ENCODE results near the gene HPSE2.

DNA sequence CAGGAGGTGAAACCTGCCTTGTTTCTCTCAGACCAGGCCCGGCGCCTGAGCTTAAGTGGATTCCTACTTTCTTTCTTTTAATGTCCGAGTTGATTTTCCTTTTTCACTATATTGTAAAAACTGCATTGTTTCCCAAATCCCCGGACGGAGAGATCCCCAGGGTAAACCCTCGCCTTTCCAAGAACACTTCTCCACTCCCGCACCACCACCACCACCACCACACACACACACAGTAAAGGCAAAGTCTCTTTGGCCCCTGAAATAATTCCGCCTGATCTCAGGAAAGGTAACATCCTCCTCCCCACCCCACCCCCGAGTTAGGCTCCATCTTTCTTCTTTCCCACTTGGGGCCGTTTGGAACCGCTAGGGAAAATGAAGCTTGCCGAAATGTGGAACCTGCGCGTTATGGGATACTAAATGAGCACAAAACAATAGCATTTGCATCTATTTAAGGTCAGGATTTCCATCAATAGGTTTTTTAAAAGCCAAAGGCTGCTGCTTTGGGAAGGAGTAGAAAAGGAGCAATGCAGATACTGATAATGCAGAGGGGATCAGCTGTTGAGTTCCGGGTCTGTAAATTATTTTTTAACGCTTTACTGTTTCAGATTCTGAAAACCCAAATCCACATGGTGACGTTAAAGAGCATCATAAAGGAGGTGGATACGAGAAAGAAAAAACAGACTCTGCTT is 2.5 kb downstream of the HPSE2 start:
- TF ChIP-seq, protein P1, sequence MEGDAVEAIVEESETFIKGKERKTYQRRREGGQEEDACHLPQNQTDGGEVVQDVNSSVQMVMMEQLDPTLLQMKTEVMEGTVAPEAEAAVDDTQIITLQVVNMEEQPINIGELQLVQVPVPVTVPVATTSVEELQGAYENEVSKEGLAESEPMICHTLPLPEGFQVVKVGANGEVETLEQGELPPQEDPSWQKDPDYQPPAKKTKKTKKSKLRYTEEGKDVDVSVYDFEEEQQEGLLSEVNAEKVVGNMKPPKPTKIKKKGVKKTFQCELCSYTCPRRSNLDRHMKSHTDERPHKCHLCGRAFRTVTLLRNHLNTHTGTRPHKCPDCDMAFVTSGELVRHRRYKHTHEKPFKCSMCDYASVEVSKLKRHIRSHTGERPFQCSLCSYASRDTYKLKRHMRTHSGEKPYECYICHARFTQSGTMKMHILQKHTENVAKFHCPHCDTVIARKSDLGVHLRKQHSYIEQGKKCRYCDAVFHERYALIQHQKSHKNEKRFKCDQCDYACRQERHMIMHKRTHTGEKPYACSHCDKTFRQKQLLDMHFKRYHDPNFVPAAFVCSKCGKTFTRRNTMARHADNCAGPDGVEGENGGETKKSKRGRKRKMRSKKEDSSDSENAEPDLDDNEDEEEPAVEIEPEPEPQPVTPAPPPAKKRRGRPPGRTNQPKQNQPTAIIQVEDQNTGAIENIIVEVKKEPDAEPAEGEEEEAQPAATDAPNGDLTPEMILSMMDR (IDR thresholded peaks at IDR 0.05): no peak
- TF ChIP-seq, protein P2, sequence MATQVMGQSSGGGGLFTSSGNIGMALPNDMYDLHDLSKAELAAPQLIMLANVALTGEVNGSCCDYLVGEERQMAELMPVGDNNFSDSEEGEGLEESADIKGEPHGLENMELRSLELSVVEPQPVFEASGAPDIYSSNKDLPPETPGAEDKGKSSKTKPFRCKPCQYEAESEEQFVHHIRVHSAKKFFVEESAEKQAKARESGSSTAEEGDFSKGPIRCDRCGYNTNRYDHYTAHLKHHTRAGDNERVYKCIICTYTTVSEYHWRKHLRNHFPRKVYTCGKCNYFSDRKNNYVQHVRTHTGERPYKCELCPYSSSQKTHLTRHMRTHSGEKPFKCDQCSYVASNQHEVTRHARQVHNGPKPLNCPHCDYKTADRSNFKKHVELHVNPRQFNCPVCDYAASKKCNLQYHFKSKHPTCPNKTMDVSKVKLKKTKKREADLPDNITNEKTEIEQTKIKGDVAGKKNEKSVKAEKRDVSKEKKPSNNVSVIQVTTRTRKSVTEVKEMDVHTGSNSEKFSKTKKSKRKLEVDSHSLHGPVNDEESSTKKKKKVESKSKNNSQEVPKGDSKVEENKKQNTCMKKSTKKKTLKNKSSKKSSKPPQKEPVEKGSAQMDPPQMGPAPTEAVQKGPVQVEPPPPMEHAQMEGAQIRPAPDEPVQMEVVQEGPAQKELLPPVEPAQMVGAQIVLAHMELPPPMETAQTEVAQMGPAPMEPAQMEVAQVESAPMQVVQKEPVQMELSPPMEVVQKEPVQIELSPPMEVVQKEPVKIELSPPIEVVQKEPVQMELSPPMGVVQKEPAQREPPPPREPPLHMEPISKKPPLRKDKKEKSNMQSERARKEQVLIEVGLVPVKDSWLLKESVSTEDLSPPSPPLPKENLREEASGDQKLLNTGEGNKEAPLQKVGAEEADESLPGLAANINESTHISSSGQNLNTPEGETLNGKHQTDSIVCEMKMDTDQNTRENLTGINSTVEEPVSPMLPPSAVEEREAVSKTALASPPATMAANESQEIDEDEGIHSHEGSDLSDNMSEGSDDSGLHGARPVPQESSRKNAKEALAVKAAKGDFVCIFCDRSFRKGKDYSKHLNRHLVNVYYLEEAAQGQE (IDR thresholded peaks at IDR 0.05; ENCODE audit: insufficient read depth in 1 of 2, low read depth in 2 of 2, low read length in 1 of 2): no peak
